RPMI8226 (cell line): Measurements from ENCODE around the gene RPL29.

ENCODE experiments used
- DNase-seq: peaks from one replicate; pipeline ENCODE4 v3.0.0-alpha.2; 2015

RPL29 gene

DNA sequence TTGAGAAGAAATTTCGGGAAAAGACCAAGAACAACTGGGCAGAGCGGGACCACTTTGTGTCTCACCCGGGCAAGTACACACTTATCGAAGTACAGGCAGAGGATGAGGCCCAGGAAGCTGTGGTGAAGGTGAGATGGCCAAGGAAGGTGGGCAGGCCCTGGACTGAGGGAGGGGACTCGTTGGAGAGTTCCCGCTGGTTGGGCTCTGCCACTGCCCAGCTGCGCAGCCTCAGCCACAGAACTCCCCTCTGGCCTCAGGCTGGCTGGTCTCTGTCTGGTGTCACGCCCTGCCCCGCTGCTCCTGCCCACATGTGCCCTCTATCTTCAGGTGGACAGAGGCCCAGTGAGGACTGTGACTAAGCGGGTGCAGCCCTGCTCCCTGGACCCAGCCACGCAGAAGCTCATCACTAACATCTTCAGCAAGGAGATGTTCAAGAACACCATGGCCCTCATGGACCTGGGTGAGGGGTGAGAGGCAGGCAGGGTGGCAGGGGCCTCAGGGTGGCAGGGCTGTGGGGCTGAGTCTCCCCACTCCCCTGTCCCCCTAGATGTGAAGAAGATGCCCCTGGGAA, 51.2 kb downstream of the RPL29 start:
- no peak for DNase-seq
